Esophagus (tissue), 2 donors: Measurements from ENCODE around the gene PALM2AKAP2. TPM values are rescaled to one million over a fixed set of nuclear protein-coding genes. Genes with fewer than 3 reads are reported as not detected.

Source experiments
- H3K27ac ChIP-seq, 2 donors: one replicate each; pipeline ENCODE4 v1.5.1; 2013; ENCODE audit warnings: low read depth in 2 of 2, mild to moderate bottlenecking in 2 of 2, inconsistent platforms in 1 of 2, low read length in 1 of 2, moderate library complexity in 1 of 2
- H3K27me3 ChIP-seq, 2 donors: one replicate each; pipeline ENCODE4 v1.6.1; 2013; ENCODE audit warnings: low read length in 2 of 2, control low read depth in 1 of 2, mild to moderate bottlenecking in 1 of 2; ENCODE audit not compliant: insufficient read depth in 2 of 2, control insufficient read depth in 1 of 2
- H3K36me3 ChIP-seq, 2 donors: one replicate each; pipeline ENCODE4 v1.6.1; 2013; ENCODE audit warnings: low read length in 1 of 2; ENCODE audit not compliant: control insufficient read depth in 2 of 2, insufficient read depth in 2 of 2
- H3K4me1 ChIP-seq, 2 donors: one replicate each; pipeline ENCODE4 v1.6.1; 2013; ENCODE audit warnings: low read length in 1 of 2; ENCODE audit not compliant: control insufficient read depth in 2 of 2, insufficient read depth in 2 of 2
- H3K4me3 ChIP-seq, 2 donors: one replicate each; pipeline ENCODE4 v1.5.1; 2013; ENCODE audit warnings: low read length in 2 of 2, mild to moderate bottlenecking in 2 of 2, low read depth in 1 of 2, moderate library complexity in 1 of 2
- H3K9me3 ChIP-seq, 2 donors: one replicate each; pipeline ENCODE4 v1.6.1; 2013; ENCODE audit warnings: mild to moderate bottlenecking in 2 of 2, low read depth in 1 of 2, low read length in 1 of 2, moderate library complexity in 1 of 2; ENCODE audit not compliant: control insufficient read depth in 2 of 2, insufficient read depth in 1 of 2
- WGBS, 2 donors: extraction: QIAGEN DNeasy Blood & Tissue Kit; methylation state at CpG; one replicate each; pipeline ENCODE4 v1.1.7; 2013; 5-methylcytosine and 5-hydroxymethylcytosine counted together
- polyA plus RNA-seq, 2 donors: library from polyadenylated mRNA; stranded (reverse); fragments of 200-250 nt; gene quantifications; one replicate each; pipeline ENCODE4 v1.2.3, GENCODE V29; 2013
- donor health status: healthy with polysubstance abuse.
- donor health status: Bipolar disorder and iron deficiency.

Gene PALM2AKAP2
- polyA plus RNA-seq, 2 donors = 0.02 to 0.14 TPM

DNA sequence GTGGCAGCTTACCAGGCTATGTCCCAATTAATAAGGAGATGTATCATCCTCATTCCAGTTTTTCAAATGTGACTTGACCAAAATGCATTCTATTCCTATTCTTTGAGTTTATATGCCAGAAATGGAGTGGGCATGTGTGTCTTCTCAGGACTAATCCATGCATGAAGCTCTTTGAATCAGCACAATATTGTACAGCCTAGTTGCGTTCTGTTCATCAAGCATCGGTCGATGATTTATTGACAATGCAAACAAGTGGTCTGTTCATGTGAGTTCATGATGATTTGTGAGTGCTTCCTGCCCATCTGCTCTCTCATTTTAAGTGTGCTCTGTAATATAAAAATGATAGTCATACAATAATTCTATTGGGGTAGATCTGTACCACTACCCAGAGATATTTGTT is 48.3 kb downstream of the PALM2AKAP2 start:
- Histone ChIP-seq H3K36me3 (no peaks in the 10 kb centered on the region), H3K9me3 (no peaks in the 10 kb centered on the region), H3K27ac (no peak overlapping the region), H3K4me3 (no peak overlapping the region), H3K4me1 (no peaks in the 10 kb centered on the region), H3K27me3 (no peaks in the 10 kb centered on the region)
- WGBS, 2 donors = 81 to 85% methylated on average over 3 of the region's 3 CpGs
